Bronchus fibroblast of lung (primary cell): Measurements from ENCODE around the gene PSMD5. TPM values are rescaled to one million over a fixed set of nuclear protein-coding genes. Genes with fewer than 3 reads are reported as not detected.

Experiments used
- total RNA-seq: library from RNA; depleted of rRNA; stranded (reverse); fragments of >200 nt; gene quantifications from 2 replicates; pipeline ENCODE4 v1.2.3, GENCODE V29; 2015

The PSMD5 gene
- 37.8 and 44.4 TPM in 2 replicates for total RNA-seq

GRCh38 chr9:120842685-120843485 lies at the start of gene PSMD5:
TSS of gene PSMD5 (minus strand) at chr9:120842922. CDS start at chr9:120842909, 13 bp downstream.

GRCh38 chr9:120876842-120877240 lies 34.1 kb upstream of the PSMD5 start, which contains the start of gene PHF19:
TSS of gene PHF19 (minus strand) at chr9:120877188. CDS start at chr9:120874741, 2,447 bp downstream.

GRCh38 chr9:120792898-120793765 lies 49.6 kb downstream of the PSMD5 start, which contains the start of gene FBXW2:
TSS of gene FBXW2 (minus strand) at chr9:120793416. CDS start at chr9:120788258, 5,158 bp downstream.

Other genes starting within 250 kb of the PSMD5 start
- 4.6 and 5.4 TPM in 2 replicates for gene MEGF9, start 128.5 kb downstream of the PSMD5 start, total RNA-seq
- gene FBXW2, start 49.5 kb downstream of the PSMD5 start, total RNA-seq = 18.4 and 20.2 TPM in 2 replicates
- 86.2 and 91.1 TPM in 2 replicates for gene PHF19, start 34.3 kb upstream of the PSMD5 start, total RNA-seq
- 3.4 and 4.0 TPM in 2 replicates for gene TRAF1, start 83.9 kb upstream of the PSMD5 start, total RNA-seq
- 2.8 and 3.5 TPM in 2 replicates for gene C5, start 207.4 kb upstream of the PSMD5 start, total RNA-seq
- gene CNTRL, start 232.0 kb upstream of the PSMD5 start, total RNA-seq = 8.2 and 11.3 TPM in 2 replicates